ENCODE measurements around the gene GRK3. TPM values are rescaled to one million over a fixed set of nuclear protein-coding genes. Genes with fewer than 3 reads are reported as not detected.

The GRK3 gene
- total and polyA plus RNA-seq, 10 of the 15 experiments (the other 5 are each of a cell fraction or from before 2014, with no cell fraction given), result 3.1 to 35.1 (median 14.7) TPM

DNA sequence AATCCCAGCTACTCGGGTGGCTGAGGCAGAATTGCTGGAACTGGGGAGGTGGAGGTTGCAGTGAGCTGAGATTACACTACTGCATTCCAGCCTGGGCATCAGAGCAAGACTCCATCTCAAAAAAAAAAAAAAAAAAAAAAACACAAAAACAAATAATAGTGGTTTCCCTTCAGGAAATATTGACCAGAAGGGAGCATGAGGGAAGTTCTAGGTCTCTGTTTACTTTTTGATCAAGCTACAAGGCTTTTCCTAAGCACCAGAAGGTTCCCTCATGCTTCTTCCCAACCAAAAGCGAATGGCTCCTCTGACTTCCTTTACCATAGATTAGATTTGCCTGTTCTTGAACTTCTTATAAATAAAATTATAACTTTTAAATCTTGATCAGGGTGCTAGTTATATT is 195.8 kb downstream of the GRK3 start (continued):
- TF ChIP-seq DPF2 (IDR thresholded peaks at IDR 0.05), result no peak
- TF ChIP-seq, protein P1, sequence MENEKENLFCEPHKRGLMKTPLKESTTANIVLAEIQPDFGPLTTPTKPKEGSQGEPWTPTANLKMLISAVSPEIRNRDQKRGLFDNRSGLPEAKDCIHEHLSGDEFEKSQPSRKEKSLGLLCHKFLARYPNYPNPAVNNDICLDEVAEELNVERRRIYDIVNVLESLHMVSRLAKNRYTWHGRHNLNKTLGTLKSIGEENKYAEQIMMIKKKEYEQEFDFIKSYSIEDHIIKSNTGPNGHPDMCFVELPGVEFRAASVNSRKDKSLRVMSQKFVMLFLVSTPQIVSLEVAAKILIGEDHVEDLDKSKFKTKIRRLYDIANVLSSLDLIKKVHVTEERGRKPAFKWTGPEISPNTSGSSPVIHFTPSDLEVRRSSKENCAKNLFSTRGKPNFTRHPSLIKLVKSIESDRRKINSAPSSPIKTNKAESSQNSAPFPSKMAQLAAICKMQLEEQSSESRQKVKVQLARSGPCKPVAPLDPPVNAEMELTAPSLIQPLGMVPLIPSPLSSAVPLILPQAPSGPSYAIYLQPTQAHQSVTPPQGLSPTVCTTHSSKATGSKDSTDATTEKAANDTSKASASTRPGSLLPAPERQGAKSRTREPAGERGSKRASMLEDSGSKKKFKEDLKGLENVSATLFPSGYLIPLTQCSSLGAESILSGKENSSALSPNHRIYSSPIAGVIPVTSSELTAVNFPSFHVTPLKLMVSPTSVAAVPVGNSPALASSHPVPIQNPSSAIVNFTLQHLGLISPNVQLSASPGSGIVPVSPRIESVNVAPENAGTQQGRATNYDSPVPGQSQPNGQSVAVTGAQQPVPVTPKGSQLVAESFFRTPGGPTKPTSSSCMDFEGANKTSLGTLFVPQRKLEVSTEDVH (IDR thresholded peaks at IDR 0.05; ENCODE audit: low read depth, partially characterized antibody), result no peak
- no peak for TF ChIP-seq MYC (IDR thresholded peaks at IDR 0.05; ENCODE audit: insufficient read depth, insufficient read length, insufficient replicate concordance, low read length, severe bottlenecking)
- no peak for TF ChIP-seq STAT3 (IDR thresholded peaks at IDR 0.05; ENCODE audit: low read depth, low read length)
- TF ChIP-seq EZH2 (IDR thresholded peaks at IDR 0.05; ENCODE audit: borderline replicate concordance, control insufficient read depth, low read depth, low read length), result no peak
- TF ChIP-seq, protein P2, sequence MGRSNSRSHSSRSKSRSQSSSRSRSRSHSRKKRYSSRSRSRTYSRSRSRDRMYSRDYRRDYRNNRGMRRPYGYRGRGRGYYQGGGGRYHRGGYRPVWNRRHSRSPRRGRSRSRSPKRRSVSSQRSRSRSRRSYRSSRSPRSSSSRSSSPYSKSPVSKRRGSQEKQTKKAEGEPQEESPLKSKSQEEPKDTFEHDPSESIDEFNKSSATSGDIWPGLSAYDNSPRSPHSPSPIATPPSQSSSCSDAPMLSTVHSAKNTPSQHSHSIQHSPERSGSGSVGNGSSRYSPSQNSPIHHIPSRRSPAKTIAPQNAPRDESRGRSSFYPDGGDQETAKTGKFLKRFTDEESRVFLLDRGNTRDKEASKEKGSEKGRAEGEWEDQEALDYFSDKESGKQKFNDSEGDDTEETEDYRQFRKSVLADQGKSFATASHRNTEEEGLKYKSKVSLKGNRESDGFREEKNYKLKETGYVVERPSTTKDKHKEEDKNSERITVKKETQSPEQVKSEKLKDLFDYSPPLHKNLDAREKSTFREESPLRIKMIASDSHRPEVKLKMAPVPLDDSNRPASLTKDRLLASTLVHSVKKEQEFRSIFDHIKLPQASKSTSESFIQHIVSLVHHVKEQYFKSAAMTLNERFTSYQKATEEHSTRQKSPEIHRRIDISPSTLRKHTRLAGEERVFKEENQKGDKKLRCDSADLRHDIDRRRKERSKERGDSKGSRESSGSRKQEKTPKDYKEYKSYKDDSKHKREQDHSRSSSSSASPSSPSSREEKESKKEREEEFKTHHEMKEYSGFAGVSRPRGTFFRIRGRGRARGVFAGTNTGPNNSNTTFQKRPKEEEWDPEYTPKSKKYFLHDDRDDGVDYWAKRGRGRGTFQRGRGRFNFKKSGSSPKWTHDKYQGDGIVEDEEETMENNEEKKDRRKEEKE (IDR thresholded peaks at IDR 0.05), result no peak
- TF ChIP-seq, protein P3, sequence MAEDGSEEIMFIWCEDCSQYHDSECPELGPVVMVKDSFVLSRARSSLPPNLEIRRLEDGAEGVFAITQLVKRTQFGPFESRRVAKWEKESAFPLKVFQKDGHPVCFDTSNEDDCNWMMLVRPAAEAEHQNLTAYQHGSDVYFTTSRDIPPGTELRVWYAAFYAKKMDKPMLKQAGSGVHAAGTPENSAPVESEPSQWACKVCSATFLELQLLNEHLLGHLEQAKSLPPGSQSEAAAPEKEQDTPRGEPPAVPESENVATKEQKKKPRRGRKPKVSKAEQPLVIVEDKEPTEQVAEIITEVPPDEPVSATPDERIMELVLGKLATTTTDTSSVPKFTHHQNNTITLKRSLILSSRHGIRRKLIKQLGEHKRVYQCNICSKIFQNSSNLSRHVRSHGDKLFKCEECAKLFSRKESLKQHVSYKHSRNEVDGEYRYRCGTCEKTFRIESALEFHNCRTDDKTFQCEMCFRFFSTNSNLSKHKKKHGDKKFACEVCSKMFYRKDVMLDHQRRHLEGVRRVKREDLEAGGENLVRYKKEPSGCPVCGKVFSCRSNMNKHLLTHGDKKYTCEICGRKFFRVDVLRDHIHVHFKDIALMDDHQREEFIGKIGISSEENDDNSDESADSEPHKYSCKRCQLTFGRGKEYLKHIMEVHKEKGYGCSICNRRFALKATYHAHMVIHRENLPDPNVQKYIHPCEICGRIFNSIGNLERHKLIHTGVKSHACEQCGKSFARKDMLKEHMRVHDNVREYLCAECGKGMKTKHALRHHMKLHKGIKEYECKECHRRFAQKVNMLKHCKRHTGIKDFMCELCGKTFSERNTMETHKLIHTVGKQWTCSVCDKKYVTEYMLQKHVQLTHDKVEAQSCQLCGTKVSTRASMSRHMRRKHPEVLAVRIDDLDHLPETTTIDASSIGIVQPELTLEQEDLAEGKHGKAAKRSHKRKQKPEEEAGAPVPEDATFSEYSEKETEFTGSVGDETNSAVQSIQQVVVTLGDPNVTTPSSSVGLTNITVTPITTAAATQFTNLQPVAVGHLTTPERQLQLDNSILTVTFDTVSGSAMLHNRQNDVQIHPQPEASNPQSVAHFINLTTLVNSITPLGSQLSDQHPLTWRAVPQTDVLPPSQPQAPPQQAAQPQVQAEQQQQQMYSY (CRISPR knock-in tag; IDR thresholded peaks at IDR 0.05), result no peak
- TF ChIP-seq ZNF274 (IDR thresholded peaks at IDR 0.05; ENCODE audit: insufficient read depth, insufficient read length), result no peak

All from GM12878 (cell line).